Amygdala (tissue), 56 donors: ENCODE data around the gene DNAJA3.

Experiments used
- DNase-seq, 56 donors: peaks; one replicate each; lab custom pipeline; 2025; lab: John Stamatoyannopoulos, UW

DNAJA3 gene

DNA sequence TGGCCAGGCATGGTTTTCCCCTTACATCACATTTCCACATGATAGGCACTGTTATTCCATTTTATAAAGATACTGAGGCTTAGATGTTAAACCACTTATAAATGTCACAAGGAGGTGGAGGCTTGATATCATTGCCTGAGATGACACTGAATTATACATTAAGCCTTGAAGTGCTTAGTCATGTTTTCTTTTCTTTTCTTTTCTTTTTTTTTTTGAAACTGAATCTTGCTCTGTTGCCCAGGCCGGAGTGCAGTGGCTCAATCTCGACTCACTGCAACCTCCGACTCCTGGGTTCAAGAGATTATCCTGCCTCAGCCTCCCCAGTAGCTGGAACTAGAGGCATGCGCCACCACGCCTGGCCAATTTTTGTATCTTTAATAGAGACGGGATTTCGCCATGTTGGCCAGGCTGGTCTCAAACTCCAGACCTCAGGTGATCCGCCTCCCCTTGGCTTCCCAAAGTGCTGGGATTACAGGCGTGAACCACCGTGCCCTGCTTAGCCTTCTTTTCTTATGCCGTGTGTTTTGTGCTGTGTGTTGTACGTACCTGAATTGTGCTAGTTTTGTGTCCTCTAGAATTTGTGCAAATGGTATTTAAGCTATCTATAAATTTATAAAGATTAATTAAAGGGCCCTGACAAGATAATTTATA, 1.2 kb downstream of the DNAJA3 start:
- DNase-seq, result no peak

GRCh38 chr16:4428500-4428899, 2.8 kb downstream of the DNAJA3 start:
- DNase-seq, result no peak

DNA sequence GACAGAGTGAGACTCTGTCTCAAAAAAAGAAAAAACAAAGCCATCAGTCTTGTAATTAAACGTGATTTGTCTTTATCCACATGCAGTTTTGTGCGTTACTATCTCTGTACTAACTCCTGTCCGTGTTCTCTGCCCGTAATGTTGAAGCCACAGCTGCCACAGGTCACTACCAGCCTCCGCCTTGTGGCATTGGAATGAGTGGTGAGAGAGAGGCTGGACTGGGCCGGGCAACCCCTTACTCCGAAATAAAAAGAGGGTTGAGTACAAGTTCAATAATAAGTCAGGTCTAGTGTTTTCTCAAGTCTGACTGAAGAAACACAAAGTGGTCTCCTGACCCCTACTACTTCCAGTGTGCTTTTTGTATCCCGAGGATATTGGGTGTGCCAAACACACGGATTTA, 5.4 kb downstream of the DNAJA3 start:
- DNase-seq, result no peak

GRCh38 chr16:4433228-4433627, 7.6 kb downstream of the DNAJA3 start:
- DNase-seq, result no peak

- DNase-seq, result no peak
Measured at GRCh38 chr16:4433914-4434787, 8.5 kb downstream of the DNAJA3 start.

DNA sequence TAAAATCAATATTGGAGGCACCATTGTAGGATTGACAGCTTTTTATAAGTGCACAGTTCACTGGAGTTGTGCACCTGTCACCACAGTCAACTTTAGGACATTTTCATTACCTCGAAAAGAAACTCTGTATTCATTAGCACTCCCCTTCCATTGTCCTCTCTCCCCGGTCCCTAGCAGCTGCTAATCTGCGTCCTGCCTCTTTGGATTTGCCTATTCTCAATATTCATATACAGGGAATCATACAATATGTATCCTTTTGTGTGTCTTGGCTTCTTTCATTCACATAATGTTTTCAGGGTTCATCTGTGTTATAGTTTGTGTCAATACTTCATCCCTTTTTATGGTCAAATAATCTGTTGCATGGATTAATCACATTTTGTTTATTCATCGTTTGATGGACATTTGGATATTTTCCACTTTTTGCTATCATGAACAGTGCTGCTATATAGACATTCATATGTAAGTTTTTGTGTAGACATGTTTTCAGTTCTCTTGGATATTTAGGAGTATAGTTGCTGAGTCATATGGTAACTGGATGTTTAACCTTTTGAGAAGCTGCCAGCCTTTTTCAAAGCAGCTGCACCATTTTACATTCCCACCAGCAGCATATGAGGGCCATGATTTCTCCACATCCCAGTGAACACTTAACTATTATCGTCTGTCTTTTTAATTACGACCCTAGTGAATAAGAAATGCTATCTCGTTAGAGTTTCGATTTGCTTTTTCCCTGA, 9.8 kb downstream of the DNAJA3 start:
- DNase-seq, result no peak

DNA sequence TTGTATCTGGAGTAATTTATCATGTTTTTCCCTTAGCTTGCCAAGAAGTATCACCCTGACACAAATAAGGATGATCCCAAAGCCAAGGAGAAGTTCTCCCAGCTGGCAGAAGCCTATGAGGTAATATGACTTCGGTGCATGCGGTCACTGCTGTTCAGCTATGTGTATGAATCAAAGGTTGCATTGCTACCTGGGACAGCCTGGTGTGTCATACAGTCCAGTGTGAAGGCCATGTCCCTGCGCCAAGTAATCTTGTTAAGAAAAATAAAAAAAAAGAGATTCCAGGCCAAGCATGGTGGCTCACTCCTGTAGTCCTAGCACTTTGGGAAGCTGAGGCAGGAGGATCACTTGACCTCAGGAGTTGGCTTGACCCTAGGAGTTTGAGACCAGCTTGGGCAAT, 11.7 kb downstream of the DNAJA3 start:
- no peak for DNase-seq

DNA sequence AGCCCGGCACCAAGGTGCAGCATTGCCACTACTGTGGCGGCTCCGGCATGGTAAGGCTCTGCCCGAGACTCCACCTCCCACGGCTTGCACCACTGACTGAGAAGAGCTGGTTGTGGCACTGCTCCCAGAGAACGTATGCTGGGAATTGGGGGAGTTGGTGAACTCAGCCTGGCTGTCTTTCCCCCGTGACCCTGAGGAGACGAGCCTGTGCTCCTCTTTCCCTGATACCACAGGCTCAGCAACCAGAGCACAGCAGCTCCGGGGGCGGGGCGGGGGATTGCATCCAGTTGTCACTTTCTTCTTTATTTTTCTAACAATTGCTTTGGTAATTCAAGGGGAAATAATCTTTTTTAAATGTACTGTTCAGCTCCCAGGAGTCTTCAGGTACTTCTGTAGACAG, 16.7 kb downstream of the DNAJA3 start:
- peak in 1 of 56 donors; percentile 11 for DNase-seq

DNA sequence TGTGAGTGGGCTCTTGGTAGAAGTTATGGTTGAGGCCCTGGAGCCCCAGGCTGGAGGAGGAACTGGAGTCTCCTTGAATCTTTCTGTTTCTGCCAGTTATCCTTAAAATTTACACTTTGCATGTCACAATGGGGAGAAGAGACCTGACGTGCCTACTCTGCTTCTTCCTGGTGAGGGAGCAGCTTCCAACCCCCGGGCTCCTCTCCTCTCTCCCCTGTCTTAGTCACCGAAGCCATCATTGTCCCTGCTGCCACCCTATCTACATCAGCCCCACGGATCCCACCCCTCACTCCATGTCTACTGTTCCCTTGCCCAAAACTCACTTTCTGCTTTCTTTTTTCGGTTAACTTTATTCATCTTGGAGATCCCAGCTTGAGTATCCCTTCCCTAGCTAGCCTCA, 17.6 kb downstream of the DNAJA3 start:
- no peak for DNase-seq

GRCh38 chr16:4443986-4444385, 18.3 kb downstream of the DNAJA3 start:
- DNase-seq, result no peak

DNA sequence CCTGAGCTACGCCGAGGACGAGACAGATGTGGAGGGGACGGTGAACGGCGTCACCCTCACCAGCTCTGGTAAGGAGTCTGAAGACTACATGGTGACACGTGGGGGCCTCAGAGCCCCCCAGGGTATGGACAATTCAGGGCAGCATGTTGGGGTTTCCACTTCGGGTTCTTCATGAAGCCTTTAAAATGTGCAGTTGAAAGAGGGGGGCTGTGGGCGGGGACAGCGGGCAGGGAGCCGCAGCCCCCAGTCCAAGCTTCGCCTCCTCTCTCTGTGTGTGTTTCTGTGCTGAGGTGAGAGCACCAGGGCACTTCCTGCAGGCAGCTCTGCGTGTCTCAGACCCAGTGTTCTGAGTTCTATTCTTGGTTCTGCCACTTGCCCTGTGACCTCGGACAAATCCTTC, 24.8 kb downstream of the DNAJA3 start:
- DNase-seq, result no peak

- DNase-seq, result no peak
Measured at GRCh38 chr16:4450931-4451519, 25.4 kb downstream of the DNAJA3 start.

GRCh38 chr16:4452674-4453073, 27.0 kb downstream of the DNAJA3 start:
- DNase-seq, result no peak

- no peak for DNase-seq
Measured at GRCh38 chr16:4454623-4455022, 29.0 kb downstream of the DNAJA3 start.

- no peak for DNase-seq
Measured at GRCh38 chr16:4455081-4455480, 29.4 kb downstream of the DNAJA3 start.

DNA sequence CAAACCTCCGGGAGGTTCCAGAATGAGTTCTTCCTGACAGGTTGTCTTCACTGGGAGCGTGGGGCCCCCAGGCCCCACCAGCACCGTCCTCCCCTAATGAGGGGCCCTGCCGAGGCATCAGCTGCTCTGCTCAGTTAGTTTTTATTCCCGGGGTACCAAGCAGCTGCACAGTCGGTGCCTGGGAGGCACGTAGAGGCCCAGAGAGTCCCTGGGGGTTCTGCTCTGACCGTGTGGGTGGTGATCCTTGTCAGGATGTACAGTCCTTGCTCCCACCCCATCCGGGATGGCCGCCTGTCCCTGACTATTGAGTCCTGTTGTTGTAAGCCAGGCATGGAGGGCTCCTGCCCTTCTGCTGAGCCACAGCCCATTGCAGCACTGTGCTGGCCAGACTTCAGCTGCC, 30.3 kb downstream of the DNAJA3 start:
- no peak for DNase-seq

DNA sequence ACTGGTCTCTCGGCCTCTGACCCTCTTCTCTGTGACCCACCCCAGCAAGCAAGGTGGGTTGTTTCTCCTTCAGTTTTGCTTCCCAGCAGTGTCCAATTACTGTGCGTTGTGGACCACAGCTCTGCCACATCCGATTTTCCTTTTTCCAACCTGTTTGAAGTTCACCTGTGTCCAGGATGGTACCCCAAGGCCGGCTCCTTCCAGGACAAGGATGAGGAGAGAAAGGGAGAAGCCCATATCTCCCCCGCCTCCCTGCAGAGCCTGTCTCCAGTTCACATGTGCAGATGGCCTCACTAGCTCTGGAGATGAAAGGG, 35.2 kb downstream of the DNAJA3 start:
- peak in 1 of 56 donors; percentile 13 for DNase-seq

DNA sequence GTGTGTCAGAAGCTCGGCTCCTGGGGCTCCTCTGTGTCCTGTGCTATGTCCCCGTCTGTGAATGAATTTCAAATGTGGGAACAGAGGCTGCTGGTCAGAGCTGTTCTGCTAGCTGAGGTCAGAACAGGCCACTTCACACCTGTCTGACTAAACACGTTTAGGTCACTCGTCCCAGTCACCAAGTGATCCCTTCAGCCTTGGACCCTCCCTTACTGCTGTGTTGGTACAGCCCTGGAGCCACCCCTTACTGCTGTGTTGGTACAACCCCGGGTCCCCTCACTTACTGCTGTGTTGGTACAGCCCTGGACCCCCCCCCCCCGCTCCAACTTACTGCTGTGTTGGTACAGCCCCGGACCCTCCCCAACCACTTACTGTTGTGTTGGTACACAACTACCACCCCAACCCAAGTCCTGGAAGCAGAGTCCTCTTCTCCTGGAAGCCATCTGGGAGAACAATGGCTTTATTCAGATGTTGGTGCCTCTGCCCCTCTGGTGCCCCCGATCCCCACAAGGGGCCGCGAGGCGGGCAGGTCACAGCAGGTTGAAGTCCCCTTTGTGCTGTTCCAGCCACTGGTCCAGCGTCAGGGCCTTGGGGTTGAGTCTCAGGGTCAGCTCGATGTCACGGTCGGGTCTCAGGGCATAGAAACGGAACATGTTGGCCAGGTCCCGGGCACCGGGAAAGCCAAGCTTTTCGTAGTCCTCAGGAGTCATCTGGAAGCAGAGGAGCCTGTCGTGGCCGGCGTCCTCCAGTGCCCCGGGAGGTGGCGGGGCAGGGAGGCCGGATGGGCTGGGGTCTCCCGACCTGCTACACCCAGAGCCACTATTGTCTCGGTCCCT, 35.8 kb downstream of the DNAJA3 start:
- peak in 23 of 56 donors; percentile 4 to 76 (median 26) for DNase-seq

DNA sequence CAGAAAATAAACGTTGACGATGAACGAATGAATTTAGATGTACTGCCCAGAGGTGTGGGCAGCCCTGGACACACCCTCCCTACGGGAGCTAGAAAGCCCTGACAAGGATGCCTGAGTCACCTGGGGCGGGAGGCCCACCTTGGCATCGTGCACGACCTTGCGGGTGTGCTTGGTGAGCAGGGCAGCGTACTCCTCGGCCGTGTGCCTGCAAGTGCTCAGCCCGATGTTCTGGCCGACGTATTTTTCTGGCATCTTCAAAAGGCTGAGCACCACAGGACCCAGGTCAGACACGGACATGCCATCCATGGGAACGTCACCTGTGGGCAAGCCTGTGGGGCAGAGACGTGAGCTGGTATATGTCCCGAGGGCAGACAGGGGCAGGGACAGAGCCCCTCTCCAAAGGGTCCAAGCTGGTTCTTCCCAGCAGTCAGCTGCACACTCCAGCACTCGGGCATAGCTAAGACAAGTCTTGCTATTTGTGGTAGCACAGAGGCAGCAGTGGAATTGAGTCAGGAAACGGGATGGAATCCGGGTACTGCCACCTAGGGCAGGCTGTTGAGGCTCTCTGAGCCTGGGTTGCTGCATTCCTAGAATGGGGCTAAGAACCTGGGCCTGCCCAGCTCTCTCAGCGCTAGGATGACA, 38.0 kb downstream of the DNAJA3 start:
- no peak for DNase-seq
